Measurements from ENCODE around the gene CAMK2D. TPM values are rescaled to one million over a fixed set of nuclear protein-coding genes. Genes with fewer than 3 reads are reported as not detected.

Gene CAMK2D
- total RNA-seq, 4 donors from 2014 or later: 57.3 to 78.4 (median 61.8) TPM

DNA sequence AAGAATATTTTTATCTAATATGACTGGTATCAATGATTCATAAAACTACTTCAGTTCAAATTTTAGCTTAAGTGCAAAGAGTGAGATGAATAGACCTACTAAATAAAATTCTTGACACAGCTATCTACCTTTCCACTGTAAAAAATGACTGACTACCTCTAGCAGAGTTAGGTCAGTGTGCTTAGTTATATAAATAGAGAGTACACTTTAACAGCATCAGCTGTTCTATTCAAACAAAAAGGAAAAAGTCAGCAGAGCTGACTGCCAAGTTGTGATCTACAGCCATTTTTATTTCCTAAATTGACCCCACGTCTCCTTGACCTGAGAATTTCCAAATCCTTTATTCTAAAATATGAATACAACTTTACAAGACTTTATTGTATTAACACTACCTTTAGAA is 262.4 kb downstream of the CAMK2D start:
- DNase-seq: no peak
- Histone ChIP-seq H3K27me3 (no peaks in the 10 kb centered on the region), H3K27ac (no peak overlapping the region), H3K36me3 (no peaks in the 10 kb centered on the region), H3K4me3 (replicated peaks in 1 of 3) (no peak overlapping the region), H3K4me1 (no peaks in the 10 kb centered on the region), H3K9me3 (no peaks in the 10 kb centered on the region)
- intact Hi-C loops (cut with DNase I): no loop called here
- 87 to 91% methylated on average over 1 of the region's 1 CpG for WGBS, 2 donors
- TF ChIP-seq POLR2A (IDR thresholded peaks at IDR 0.05): no peak
- TF ChIP-seq, protein P1, sequence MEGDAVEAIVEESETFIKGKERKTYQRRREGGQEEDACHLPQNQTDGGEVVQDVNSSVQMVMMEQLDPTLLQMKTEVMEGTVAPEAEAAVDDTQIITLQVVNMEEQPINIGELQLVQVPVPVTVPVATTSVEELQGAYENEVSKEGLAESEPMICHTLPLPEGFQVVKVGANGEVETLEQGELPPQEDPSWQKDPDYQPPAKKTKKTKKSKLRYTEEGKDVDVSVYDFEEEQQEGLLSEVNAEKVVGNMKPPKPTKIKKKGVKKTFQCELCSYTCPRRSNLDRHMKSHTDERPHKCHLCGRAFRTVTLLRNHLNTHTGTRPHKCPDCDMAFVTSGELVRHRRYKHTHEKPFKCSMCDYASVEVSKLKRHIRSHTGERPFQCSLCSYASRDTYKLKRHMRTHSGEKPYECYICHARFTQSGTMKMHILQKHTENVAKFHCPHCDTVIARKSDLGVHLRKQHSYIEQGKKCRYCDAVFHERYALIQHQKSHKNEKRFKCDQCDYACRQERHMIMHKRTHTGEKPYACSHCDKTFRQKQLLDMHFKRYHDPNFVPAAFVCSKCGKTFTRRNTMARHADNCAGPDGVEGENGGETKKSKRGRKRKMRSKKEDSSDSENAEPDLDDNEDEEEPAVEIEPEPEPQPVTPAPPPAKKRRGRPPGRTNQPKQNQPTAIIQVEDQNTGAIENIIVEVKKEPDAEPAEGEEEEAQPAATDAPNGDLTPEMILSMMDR (IDR thresholded peaks at IDR 0.05): no peak

GRCh38 chr4:113497154-113497884 is 264.2 kb downstream of the CAMK2D start:
- no peaks in the 10 kb centered on the region for H3K9me3 ChIP-seq

DNA sequence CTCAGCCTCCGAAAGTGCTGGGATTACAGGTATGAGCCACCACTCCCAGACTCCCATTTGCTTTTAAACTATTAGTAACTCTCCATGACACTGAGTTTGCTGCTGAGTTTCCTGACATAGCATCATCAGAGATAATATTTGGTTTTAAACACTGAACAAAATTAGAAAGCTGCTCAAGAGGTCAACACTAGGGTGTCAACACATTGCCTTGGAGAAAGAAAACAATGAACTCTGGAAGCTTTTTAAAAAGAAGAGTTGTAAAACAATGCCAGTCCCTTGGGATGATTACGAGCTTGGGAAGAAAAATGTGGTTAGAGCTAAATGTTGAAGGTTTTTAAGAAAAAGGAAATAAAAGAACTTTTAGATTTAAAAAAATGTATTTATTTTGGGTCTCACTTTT is 264.8 kb downstream of the CAMK2D start:
- Histone ChIP-seq H3K27ac (no peak overlapping the region), H3K27me3 (no peaks in the 10 kb centered on the region), H3K36me3 (no peaks in the 10 kb centered on the region), H3K4me1 (no peaks in the 10 kb centered on the region), H3K9me3 (no peaks in the 10 kb centered on the region), H3K4me3 (replicated peaks in 1 of 3) (no peak overlapping the region)
- TF ChIP-seq POLR2A (IDR thresholded peaks at IDR 0.05): no peak
- intact Hi-C loops (cut with DNase I): no loop called here
- WGBS, 2 donors: 63 to 88% methylated on average over 2 of the region's 2 CpGs
- no peak for DNase-seq

More at GRCh38 chr4:113497154-113497884, 264.2 kb downstream of the CAMK2D start:
- H3K4me1 ChIP-seq: no peaks in the 10 kb centered on the region
- intact Hi-C loops (cut with DNase I): no loop called here
- no peaks in the 10 kb centered on the region for H3K36me3 ChIP-seq
- no peak overlapping the region for H3K27ac ChIP-seq
- TF ChIP-seq, protein P1 (IDR thresholded peaks at IDR 0.05): no peak
- TF ChIP-seq POLR2A (IDR thresholded peaks at IDR 0.05): no peak
- 88 to 90% methylated on average over 3 of the region's 3 CpGs for WGBS, 2 donors
- H3K4me3 ChIP-seq (replicated peaks in 1 of 3): no peak overlapping the region
- no peaks in the 10 kb centered on the region for H3K27me3 ChIP-seq
- DNase-seq: no peak

DNA sequence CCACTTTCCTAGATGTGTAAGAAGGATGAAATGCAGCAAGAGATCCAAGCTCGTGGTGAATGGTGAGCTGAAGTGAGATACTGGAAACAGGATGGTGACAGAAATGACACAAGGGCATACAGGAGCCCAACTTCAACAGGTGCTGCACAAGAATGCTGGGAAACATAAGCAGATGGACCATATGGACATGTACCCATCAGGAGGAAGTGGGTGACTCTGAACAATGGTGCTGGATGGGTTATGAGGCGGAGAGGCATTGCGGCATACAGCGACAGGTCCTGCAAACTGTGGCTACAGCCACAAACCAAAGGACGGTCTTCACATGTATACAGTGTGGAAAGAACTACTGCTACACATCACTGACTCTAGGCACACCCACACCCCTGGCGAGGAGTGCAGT is 265.7 kb downstream of the CAMK2D start:
- Histone ChIP-seq H3K36me3 (no peaks in the 10 kb centered on the region), H3K27me3 (no peaks in the 10 kb centered on the region), H3K4me1 (no peaks in the 10 kb centered on the region), H3K4me3 (replicated peaks in 1 of 3) (no peak overlapping the region), H3K27ac (no peak overlapping the region), H3K9me3 (no peaks in the 10 kb centered on the region)
- no peak for DNase-seq
- WGBS, 2 donors: 93 to 97% methylated on average over 6 of the region's 6 CpGs
- intact Hi-C loops (cut with DNase I): no loop called here
- TF ChIP-seq, protein P1 (IDR thresholded peaks at IDR 0.05): no peak

DNA sequence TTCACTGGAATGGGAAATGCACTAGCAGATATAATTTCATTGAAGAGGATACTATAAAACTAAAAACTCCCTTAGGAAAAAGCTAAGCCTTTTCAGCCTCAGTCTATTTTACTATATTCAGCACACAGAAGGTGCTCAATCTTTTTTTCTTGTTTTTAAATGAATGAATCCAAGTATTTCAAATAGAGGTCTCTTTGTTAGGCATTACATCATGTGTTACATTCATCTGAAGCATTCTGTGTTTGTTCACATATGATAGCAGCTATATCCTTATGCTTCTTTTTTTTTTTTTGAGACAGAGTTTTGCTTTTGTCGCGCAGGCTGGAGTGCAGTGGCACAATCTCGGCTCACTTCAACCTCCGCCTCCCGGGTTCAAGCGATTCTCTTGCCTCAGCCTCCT is 278.4 kb downstream of the CAMK2D start:
- H3K4me1 ChIP-seq: no peaks in the 10 kb centered on the region
- WGBS, 2 donors: 97 to 99% methylated on average over 6 of the region's 6 CpGs
- H3K27me3 ChIP-seq: no peaks in the 10 kb centered on the region
- no peak overlapping the region for H3K27ac ChIP-seq
- no peak overlapping the region for H3K4me3 ChIP-seq (replicated peaks in 1 of 3)
- H3K9me3 ChIP-seq: no peaks in the 10 kb centered on the region
- intact Hi-C loops (cut with DNase I): no loop called here
- TF ChIP-seq, protein P1 (IDR thresholded peaks at IDR 0.05): no peak
- no peak for TF ChIP-seq POLR2A (IDR thresholded peaks at IDR 0.05)
- H3K36me3 ChIP-seq: no peaks in the 10 kb centered on the region
- no peak for DNase-seq

All from thyroid gland (tissue), 4 donors.